ENCODE measurements around the gene RNF144B. TPM values are rescaled to one million over a fixed set of nuclear protein-coding genes. Genes with fewer than 3 reads are reported as not detected.

The RNF144B gene
- total RNA-seq, 1 experiment from 2014 or later = 36.4 TPM

GRCh38 chr6:18497006-18497405 is 109.9 kb downstream of the RNF144B start:
- H4K20me1 ChIP-seq (ENCODE audit: insufficient read depth, low read depth, low read length) = no peaks in the 10 kb centered on the region
- no peaks in the 10 kb centered on the region for H3K27me3 ChIP-seq (ENCODE audit: low read length)
- H3K9me3 ChIP-seq (ENCODE audit: low read length) = no peaks in the 10 kb centered on the region
- no peak overlapping the region for H3K4me2 ChIP-seq (ENCODE audit: low read depth, low read length, poor library complexity, severe bottlenecking)
- no peaks in the 10 kb centered on the region for H3K79me2 ChIP-seq (ENCODE audit: low read length)
- H3K27ac ChIP-seq (ENCODE audit: low read length) = no peak overlapping the region
- DNase-seq = no peak
- no peaks in the 10 kb centered on the region for H3K4me1 ChIP-seq (ENCODE audit: low read length)
- H3K36me3 ChIP-seq (ENCODE audit: insufficient read depth, low read length) = no peaks in the 10 kb centered on the region
- no peaks in the 10 kb centered on the region for H3K9me2 ChIP-seq (replicated peaks; ENCODE audit: insufficient read depth, low read length)
- no peak overlapping the region for H2AFZ ChIP-seq (ENCODE audit: low read length)
- H3K9ac ChIP-seq (ENCODE audit: low read length) = no peak overlapping the region
- H3K4me3 ChIP-seq (ENCODE audit: low read length) = no peak overlapping the region

DNA sequence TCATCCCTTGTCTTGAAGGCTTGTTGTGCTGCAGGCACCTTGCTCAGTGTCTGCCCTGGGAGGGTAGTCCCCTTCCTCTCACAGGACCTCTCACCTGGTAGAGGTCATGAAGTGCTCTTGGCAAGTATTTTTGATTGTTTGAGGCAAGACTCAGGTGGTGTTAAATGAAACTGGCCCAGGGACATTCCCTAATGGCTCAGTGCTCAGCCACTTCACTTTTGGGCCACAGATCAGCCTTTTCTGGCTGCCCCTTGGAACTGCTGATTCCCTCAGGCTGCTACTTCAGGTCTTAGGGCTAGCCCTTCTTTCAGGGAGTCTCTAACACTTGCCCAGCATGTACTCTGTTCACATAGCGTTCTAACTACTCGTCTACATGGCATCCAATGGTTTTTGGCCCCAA is 111.3 kb downstream of the RNF144B start:
- Histone ChIP-seq H2AFZ (ENCODE audit: low read length) (no peak overlapping the region), H3K4me1 (ENCODE audit: low read length) (peaks cover 3% of the 10 kb centered on the region), H3K9me3 (ENCODE audit: low read length) (no peaks in the 10 kb centered on the region), H3K36me3 (ENCODE audit: insufficient read depth, low read length) (no peaks in the 10 kb centered on the region), H3K4me3 (ENCODE audit: low read length) (no peak overlapping the region), H3K27me3 (ENCODE audit: low read length) (no peaks in the 10 kb centered on the region), H4K20me1 (ENCODE audit: insufficient read depth, low read depth, low read length) (no peaks in the 10 kb centered on the region), H3K4me2 (ENCODE audit: low read depth, low read length, poor library complexity, severe bottlenecking) (no peak overlapping the region), H3K9ac (ENCODE audit: low read length) (no peak overlapping the region), H3K27ac (ENCODE audit: low read length) (no peak overlapping the region), H3K79me2 (ENCODE audit: low read length) (no peaks in the 10 kb centered on the region), H3K9me2 (replicated peaks; ENCODE audit: insufficient read depth, low read length) (no peaks in the 10 kb centered on the region)
- no peak for DNase-seq

DNA sequence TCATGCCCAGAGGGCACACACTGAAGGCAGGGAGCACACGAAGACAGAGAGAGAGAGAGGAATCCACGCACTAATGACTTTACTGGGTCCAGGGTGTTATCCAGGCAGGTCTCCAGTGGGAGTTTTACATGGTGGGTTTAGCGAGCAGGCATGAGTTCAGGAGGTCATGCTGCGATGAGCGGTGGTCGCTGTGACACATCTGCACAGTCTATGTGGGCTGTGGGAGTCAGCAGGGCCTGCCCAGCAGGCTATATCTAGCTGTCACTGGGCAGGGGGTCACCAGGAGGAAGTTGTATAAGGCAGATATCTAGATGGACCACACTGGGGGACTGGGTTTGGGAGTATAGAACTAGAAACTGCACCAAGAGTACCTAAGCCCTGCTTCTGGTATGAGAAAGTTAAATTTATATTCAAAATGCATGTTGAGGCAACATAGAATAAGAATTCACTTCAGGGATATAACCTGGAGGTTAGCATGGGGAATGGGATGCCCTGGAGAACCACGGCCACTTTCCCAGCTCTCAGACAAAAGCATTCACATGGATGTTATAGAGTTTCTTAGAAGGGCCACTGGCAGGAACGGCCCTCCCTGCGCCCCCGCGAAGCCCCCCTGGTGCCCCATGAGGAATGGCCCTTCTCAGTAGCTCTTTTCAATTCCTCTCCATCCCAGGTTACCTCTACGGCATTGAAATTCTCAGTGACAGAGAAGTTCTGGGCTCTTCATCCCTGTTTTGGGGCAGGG is 113.9 kb downstream of the RNF144B start:
- no peaks in the 10 kb centered on the region for H3K9me3 ChIP-seq (ENCODE audit: low read length)
- H3K9ac ChIP-seq (ENCODE audit: low read length) = no peak overlapping the region
- H3K4me3 ChIP-seq (ENCODE audit: low read length) = no peak overlapping the region
- H2AFZ ChIP-seq (ENCODE audit: low read length) = no peak overlapping the region
- H3K27ac ChIP-seq (ENCODE audit: low read length) = no peak overlapping the region
- no peaks in the 10 kb centered on the region for H4K20me1 ChIP-seq (ENCODE audit: insufficient read depth, low read depth, low read length)
- peaks cover 11% of the 10 kb centered on the region for H3K4me1 ChIP-seq (ENCODE audit: low read length)
- H3K79me2 ChIP-seq (ENCODE audit: low read length) = no peaks in the 10 kb centered on the region
- no peaks in the 10 kb centered on the region for H3K9me2 ChIP-seq (replicated peaks; ENCODE audit: insufficient read depth, low read length)
- no peak for DNase-seq
- H3K27me3 ChIP-seq (ENCODE audit: low read length) = no peaks in the 10 kb centered on the region
- H3K4me2 ChIP-seq (ENCODE audit: low read depth, low read length, poor library complexity, severe bottlenecking) = no peak overlapping the region
- H3K36me3 ChIP-seq (ENCODE audit: insufficient read depth, low read length) = no peaks in the 10 kb centered on the region

- Histone ChIP-seq H3K4me3 (ENCODE audit: low read length) (no peak overlapping the region), H3K36me3 (ENCODE audit: insufficient read depth, low read length) (no peaks in the 10 kb centered on the region), H3K9ac (ENCODE audit: low read length) (no peak overlapping the region), H3K9me3 (ENCODE audit: low read length) (no peaks in the 10 kb centered on the region), H3K79me2 (ENCODE audit: low read length) (no peaks in the 10 kb centered on the region), H2AFZ (ENCODE audit: low read length) (no peak overlapping the region), H3K27ac (ENCODE audit: low read length) (no peak overlapping the region), H3K4me2 (ENCODE audit: low read depth, low read length, poor library complexity, severe bottlenecking) (no peak overlapping the region), H3K9me2 (replicated peaks; ENCODE audit: insufficient read depth, low read length) (no peaks in the 10 kb centered on the region), H3K4me1 (ENCODE audit: low read length) (peaks cover 11% of the 10 kb centered on the region), H4K20me1 (ENCODE audit: insufficient read depth, low read depth, low read length) (no peaks in the 10 kb centered on the region), H3K27me3 (ENCODE audit: low read length) (no peaks in the 10 kb centered on the region)
- no peak for DNase-seq
Measured at GRCh38 chr6:18501663-18502013, 114.5 kb downstream of the RNF144B start.

DNA sequence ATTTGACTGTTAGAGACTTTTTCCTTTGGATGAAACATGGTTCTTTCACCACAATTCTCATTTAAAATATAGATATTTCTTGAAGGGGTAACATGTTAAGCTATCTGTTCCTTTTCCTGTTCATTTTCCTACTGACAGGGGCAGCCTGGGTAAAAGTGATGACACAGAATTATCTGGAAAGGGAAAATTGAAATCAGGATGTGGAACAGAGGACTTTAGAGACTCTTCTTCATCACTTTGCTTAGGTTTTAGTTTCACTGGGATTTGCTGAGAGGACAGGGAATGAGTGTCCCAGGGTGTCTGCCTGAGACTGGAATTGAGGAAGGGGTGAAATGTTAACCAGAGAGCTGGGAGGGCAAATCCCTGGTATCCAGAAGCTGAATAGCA is 116.0 kb downstream of the RNF144B start:
- Histone ChIP-seq H3K4me2 (ENCODE audit: low read depth, low read length, poor library complexity, severe bottlenecking) (peak overlapping the region; percentile 84), H3K4me3 (ENCODE audit: low read length) (peak overlapping the region; percentile 64; the same call in 1 of the 2 replicates)

DNA sequence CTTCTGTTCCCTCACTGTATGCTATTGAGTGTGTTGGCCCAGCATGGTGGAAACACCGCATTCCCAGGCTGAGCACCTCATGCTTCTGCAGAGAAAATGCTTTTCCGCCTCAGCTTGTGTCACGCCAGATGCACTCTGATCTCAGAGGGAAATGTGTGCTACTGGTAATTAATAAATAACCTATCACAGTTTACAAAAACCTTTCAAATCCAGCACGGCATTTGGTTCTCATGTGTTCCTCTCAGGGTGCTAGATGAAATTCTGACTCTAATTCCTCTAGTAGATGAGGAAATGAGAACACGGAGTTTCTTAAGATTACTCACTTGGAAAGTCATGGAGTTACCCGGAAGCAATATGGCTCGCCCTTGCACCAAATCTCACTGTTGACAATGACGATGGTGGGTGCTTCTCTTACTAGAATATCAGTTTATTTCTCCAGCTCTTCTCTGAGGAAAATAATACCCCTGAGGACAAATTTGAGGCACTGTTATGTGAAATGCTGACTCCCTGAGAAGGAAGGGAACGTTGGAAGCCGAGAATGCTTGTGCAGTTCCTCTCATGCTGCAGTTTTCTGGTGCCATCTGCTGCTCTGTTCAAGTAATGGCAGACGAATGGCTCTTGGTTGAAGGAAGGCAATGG is 116.6 kb downstream of the RNF144B start:
- Histone ChIP-seq H3K9me3 (ENCODE audit: low read length) (no peaks in the 10 kb centered on the region), H3K4me1 (ENCODE audit: low read length) (peaks cover 17% of the 10 kb centered on the region), H3K27ac (ENCODE audit: low read length) (no peak overlapping the region), H3K4me2 (ENCODE audit: low read depth, low read length, poor library complexity, severe bottlenecking) (peak overlapping the region; percentile 84), H2AFZ (ENCODE audit: low read length) (peak overlapping the region; percentile 96), H3K27me3 (ENCODE audit: low read length) (no peaks in the 10 kb centered on the region), H3K36me3 (ENCODE audit: insufficient read depth, low read length) (no peaks in the 10 kb centered on the region), H3K9ac (ENCODE audit: low read length) (peak overlapping the region; percentile 68), H4K20me1 (ENCODE audit: insufficient read depth, low read depth, low read length) (no peaks in the 10 kb centered on the region), H3K9me2 (replicated peaks; ENCODE audit: insufficient read depth, low read length) (no peaks in the 10 kb centered on the region), H3K4me3 (ENCODE audit: low read length) (peak overlapping the region; percentile 64), H3K79me2 (ENCODE audit: low read length) (no peaks in the 10 kb centered on the region)
- peak; percentile 89 for DNase-seq

More for the DNA sequence above, 116.0 kb downstream of the RNF144B start:
- no peaks in the 10 kb centered on the region for H3K36me3 ChIP-seq (ENCODE audit: insufficient read depth, low read length)
- H3K9ac ChIP-seq (ENCODE audit: low read length) = peak overlapping the region; percentile 68
- H3K4me1 ChIP-seq (ENCODE audit: low read length) = peaks cover 17% of the 10 kb centered on the region
- H3K79me2 ChIP-seq (ENCODE audit: low read length) = no peaks in the 10 kb centered on the region
- H3K9me2 ChIP-seq (replicated peaks; ENCODE audit: insufficient read depth, low read length) = no peaks in the 10 kb centered on the region
- no peak overlapping the region for H3K27ac ChIP-seq (ENCODE audit: low read length)
- H3K9me3 ChIP-seq (ENCODE audit: low read length) = no peaks in the 10 kb centered on the region
- no peak for DNase-seq
- peak overlapping the region; percentile 96 for H2AFZ ChIP-seq (ENCODE audit: low read length)
- H4K20me1 ChIP-seq (ENCODE audit: insufficient read depth, low read depth, low read length) = no peaks in the 10 kb centered on the region
- H3K27me3 ChIP-seq (ENCODE audit: low read length) = no peaks in the 10 kb centered on the region

GRCh38 chr6:18504232-18504596 is 117.1 kb downstream of the RNF144B start:
- Histone ChIP-seq H2AFZ (ENCODE audit: low read length) (peak overlapping the region; percentile 96), H3K27me3 (ENCODE audit: low read length) (no peaks in the 10 kb centered on the region), H3K4me3 (ENCODE audit: low read length) (peak overlapping the region; percentile 64; the same call in 1 of the 2 replicates), H3K9ac (ENCODE audit: low read length) (0 out of 2 replicates have a peak overlapping the region, but pooled peaks have one; percentile 68), H3K9me3 (ENCODE audit: low read length) (no peaks in the 10 kb centered on the region), H3K9me2 (replicated peaks; ENCODE audit: insufficient read depth, low read length) (no peaks in the 10 kb centered on the region), H3K36me3 (ENCODE audit: insufficient read depth, low read length) (no peaks in the 10 kb centered on the region), H3K79me2 (ENCODE audit: low read length) (no peaks in the 10 kb centered on the region), H4K20me1 (ENCODE audit: insufficient read depth, low read depth, low read length) (no peaks in the 10 kb centered on the region), H3K4me2 (ENCODE audit: low read depth, low read length, poor library complexity, severe bottlenecking) (peak overlapping the region; percentile 84), H3K4me1 (ENCODE audit: low read length) (peaks cover 17% of the 10 kb centered on the region), H3K27ac (ENCODE audit: low read length) (no peak overlapping the region)
- no peak for DNase-seq

GRCh38 chr6:18506382-18507017 is 119.3 kb downstream of the RNF144B start:
- DNase-seq = no peak
- H3K27me3 ChIP-seq (ENCODE audit: low read length) = no peaks in the 10 kb centered on the region
- H3K4me2 ChIP-seq (ENCODE audit: low read depth, low read length, poor library complexity, severe bottlenecking) = no peak overlapping the region
- no peak overlapping the region for H3K9ac ChIP-seq (ENCODE audit: low read length)
- H3K9me3 ChIP-seq (ENCODE audit: low read length) = no peaks in the 10 kb centered on the region
- H4K20me1 ChIP-seq (ENCODE audit: insufficient read depth, low read depth, low read length) = no peaks in the 10 kb centered on the region
- H3K79me2 ChIP-seq (ENCODE audit: low read length) = no peaks in the 10 kb centered on the region
- peaks cover 17% of the 10 kb centered on the region for H3K4me1 ChIP-seq (ENCODE audit: low read length)
- no peaks in the 10 kb centered on the region for H3K36me3 ChIP-seq (ENCODE audit: insufficient read depth, low read length)
- no peak overlapping the region for H3K4me3 ChIP-seq (ENCODE audit: low read length)
- H2AFZ ChIP-seq (ENCODE audit: low read length) = no peak overlapping the region
- no peak overlapping the region for H3K27ac ChIP-seq (ENCODE audit: low read length)
- H3K9me2 ChIP-seq (replicated peaks; ENCODE audit: insufficient read depth, low read length) = no peaks in the 10 kb centered on the region
